Smooth muscle cell (in vitro differentiated cells): ENCODE measurements around the gene SSH2. TPM values are rescaled to one million over a fixed set of nuclear protein-coding genes. Genes with fewer than 3 reads are reported as not detected.
"Not testable (repeated sequence)": the region's sequence is repeated elsewhere in the genome, so short reads cannot be mapped to it uniquely, and the experiment has no call there.

Source experiments
- DNase-seq: peaks from one replicate; lab custom pipeline; 2025; ENCODE audit not compliant: unreplicated experiment; lab: John Stamatoyannopoulos, UW
- H2AFZ ChIP-seq: fragments of 200-600 bp; sonication (generic); 2 replicates; pipeline ENCODE4 v1.6.0; 2016; ENCODE audit warnings: antibody characterized with exemption, low read depth, mild to moderate bottlenecking
- H3F3A ChIP-seq: fragments of 200-600 bp; sonication (generic); 2 replicates; pipeline ENCODE4 v1.6.0; 2017; ENCODE audit warnings: antibody characterized with exemption, low read depth
- H3K27ac ChIP-seq: fragments of 200-600 bp; sonication (generic); 2 replicates; pipeline ENCODE4 v1.5.1; 2016; ENCODE audit warnings: low read depth, mild to moderate bottlenecking
- H3K27me3 ChIP-seq: fragments of 200-600 bp; sonication (generic); 2 replicates; pipeline ENCODE4 v1.6.1; 2016; ENCODE audit warnings: low read depth, mild to moderate bottlenecking
- H3K36me3 ChIP-seq: fragments of 200-600 bp; sonication (generic); 2 replicates; pipeline ENCODE4 v1.5.1; 2016; ENCODE audit warnings: low read depth
- H3K4me1 ChIP-seq: fragments of 200-600 bp; sonication (generic); 2 replicates; pipeline ENCODE4 v1.5.1; 2016; ENCODE audit warnings: low read depth
- H3K4me2 ChIP-seq: fragments of 200-600 bp; sonication (generic); 2 replicates; pipeline ENCODE4 v1.6.0; 2016; ENCODE audit warnings: mild to moderate bottlenecking
- H3K4me3 ChIP-seq: fragments of 200-600 bp; sonication (generic); 2 replicates; pipeline ENCODE4 v1.5.1; 2016; ENCODE audit warnings: mild to moderate bottlenecking
- H3K79me2 ChIP-seq: fragments of 200-600 bp; sonication (generic); 2 replicates; pipeline ENCODE4 v1.6.0; 2016; ENCODE audit warnings: low read depth, mild to moderate bottlenecking
- H3K9ac ChIP-seq: fragments of 200-600 bp; sonication (generic); 2 replicates; pipeline ENCODE4 v1.6.0; 2016; ENCODE audit warnings: low read depth
- H3K9me3 ChIP-seq: fragments of 200-600 bp; sonication (generic); replicated peaks from 2 replicates; pipeline ENCODE4 v1.5.1; 2016; ENCODE audit warnings: low read depth
- H4K20me1 ChIP-seq: fragments of 200-600 bp; sonication (generic); 2 replicates; pipeline ENCODE4 v1.6.0; 2016; ENCODE audit warnings: low read depth
- WGBS: methylation state at CpG from one replicate; pipeline ENCODE4 v1.1.7; 2016; ENCODE audit warnings: low lambda C conversion rate; 5-methylcytosine and 5-hydroxymethylcytosine counted together
- polyA plus RNA-seq: library from polyadenylated mRNA; unstranded; fragments of >200 nt; fragmentation: Nextera tagmentation; extraction: Ambion mirVana; gene quantifications from 2 replicates; pipeline ENCODE4 v1.2.1, GENCODE V29; 2016
- total RNA-seq: library from RNA; depleted of rRNA; stranded (reverse); fragments of >200 nt; gene quantifications from 2 replicates; pipeline ENCODE4 v1.2.3, GENCODE V29; 2014
- TF ChIP-seq, protein P1 (sequence below): fragments of 200-600 bp; sonication (generic); IDR thresholded peaks from 2 replicates; pipeline ENCODE4 v1.5.1; 2017; ENCODE audit warnings: borderline replicate concordance, mild to moderate bottlenecking, antibody characterized with exemption; ENCODE audit not compliant: insufficient read depth, poor library complexity, severe bottlenecking

SSH2 gene
- total and polyA plus RNA-seq, 2 experiments from 2014 or later: 9.7 to 10.4 TPM

DNA sequence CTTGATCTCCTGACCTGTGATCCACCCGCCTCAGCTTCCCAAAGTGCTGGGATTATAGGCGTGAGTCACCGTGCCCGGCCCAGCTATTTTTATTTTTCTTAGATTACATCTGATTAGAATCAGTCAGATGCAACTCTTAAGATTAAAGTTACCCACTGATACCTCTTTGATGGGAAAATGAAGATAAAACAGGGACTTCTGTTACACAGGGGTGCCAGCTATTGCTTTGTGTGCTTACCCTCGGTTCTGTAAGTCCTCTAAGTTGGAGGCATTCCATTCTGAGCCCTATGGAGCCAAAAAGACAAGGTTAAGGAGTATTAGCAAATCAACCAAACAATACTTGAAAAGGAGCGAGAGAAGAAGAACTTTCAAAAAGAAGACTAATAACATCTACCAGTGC, 274.7 kb downstream of the SSH2 start:
- Histone ChIP-seq H2AFZ (no peak overlapping the region), H3K27me3 (no peaks in the 10 kb centered on the region), H3K79me2 (no peaks in the 10 kb centered on the region), H3K36me3 (no peaks in the 10 kb centered on the region), H3K9me3 (no peaks in the 10 kb centered on the region), H3K4me2 (no peak overlapping the region), H3K4me1 (no peaks in the 10 kb centered on the region), H3F3A (no peaks in the 10 kb centered on the region), H3K9ac (no peak overlapping the region), H3K27ac (no peak overlapping the region), H4K20me1 (no peaks in the 10 kb centered on the region), H3K4me3 (no peak overlapping the region)
- TF ChIP-seq, protein P1, sequence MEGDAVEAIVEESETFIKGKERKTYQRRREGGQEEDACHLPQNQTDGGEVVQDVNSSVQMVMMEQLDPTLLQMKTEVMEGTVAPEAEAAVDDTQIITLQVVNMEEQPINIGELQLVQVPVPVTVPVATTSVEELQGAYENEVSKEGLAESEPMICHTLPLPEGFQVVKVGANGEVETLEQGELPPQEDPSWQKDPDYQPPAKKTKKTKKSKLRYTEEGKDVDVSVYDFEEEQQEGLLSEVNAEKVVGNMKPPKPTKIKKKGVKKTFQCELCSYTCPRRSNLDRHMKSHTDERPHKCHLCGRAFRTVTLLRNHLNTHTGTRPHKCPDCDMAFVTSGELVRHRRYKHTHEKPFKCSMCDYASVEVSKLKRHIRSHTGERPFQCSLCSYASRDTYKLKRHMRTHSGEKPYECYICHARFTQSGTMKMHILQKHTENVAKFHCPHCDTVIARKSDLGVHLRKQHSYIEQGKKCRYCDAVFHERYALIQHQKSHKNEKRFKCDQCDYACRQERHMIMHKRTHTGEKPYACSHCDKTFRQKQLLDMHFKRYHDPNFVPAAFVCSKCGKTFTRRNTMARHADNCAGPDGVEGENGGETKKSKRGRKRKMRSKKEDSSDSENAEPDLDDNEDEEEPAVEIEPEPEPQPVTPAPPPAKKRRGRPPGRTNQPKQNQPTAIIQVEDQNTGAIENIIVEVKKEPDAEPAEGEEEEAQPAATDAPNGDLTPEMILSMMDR: no peak
- WGBS: 82% methylated on average over 6 of the region's 6 CpGs
- DNase-seq: no peak

DNA sequence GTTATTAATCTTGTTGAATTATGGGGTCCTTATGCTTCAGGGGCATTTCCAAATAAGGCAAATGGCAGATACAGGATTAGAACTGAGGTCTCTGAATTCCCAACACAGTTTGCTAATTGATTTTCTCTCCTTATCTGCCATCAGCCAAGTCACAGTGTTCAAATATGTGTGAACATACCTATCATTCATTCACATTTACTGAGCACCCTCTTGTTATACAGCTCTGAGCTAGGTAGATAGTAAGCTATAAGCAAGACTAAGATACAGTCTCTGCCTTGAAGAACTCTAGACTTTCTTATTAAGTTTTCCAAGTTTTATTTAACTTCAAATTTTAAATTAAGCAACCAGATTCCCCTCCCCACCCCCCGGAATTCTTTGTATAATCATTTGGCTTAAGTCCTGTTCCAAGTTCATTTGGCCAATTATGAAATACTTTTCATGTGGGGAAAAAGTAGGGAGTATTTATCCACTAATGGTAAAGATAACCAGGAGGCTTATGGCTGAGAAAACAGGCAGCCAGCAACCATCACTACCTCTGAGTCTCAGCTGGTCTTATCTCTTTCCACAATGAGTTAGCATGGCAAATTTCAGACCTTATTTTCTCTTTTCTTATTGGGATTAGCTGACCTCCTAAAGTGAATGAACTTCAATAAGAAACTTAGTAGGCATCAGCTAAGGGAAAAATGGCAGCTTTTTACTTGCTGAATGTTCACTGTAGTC, 275.9 kb downstream of the SSH2 start:
- no peaks in the 10 kb centered on the region for H3F3A ChIP-seq
- no peak overlapping the region for H3K4me3 ChIP-seq
- H4K20me1 ChIP-seq: no peaks in the 10 kb centered on the region
- 88% methylated on average over 1 of the region's 1 CpG for WGBS
- no peaks in the 10 kb centered on the region for H3K9me3 ChIP-seq
- no peaks in the 10 kb centered on the region for H3K27me3 ChIP-seq
- H3K79me2 ChIP-seq: no peaks in the 10 kb centered on the region
- no peaks in the 10 kb centered on the region for H3K4me1 ChIP-seq
- H3K36me3 ChIP-seq: no peaks in the 10 kb centered on the region
- no peak overlapping the region for H3K4me2 ChIP-seq
- no peak overlapping the region for H2AFZ ChIP-seq
- no peak overlapping the region for H3K27ac ChIP-seq
- no peak for DNase-seq
- TF ChIP-seq, protein P1: no peak
- no peak overlapping the region for H3K9ac ChIP-seq

DNA sequence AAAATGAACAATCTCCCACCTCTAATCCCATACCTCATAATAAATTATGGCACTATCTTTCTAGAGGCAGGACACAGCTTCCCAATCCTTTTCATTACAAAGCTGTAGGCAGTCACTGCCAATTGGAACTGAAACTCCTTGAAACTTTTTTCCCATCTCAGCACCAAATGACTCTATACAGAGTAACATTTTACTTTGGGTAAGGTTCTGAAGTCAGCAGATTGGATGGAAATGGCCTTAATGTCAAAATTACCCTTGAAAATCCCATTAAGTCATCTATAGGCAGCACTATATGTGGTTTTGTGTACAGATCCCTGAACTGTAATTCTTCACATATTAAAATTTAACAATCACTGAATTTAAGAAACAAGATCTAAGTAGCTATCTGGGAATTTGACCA, 277.1 kb downstream of the SSH2 start:
- Histone ChIP-seq H3K79me2 (no peaks in the 10 kb centered on the region), H2AFZ (no peak overlapping the region), H3K4me1 (no peaks in the 10 kb centered on the region), H3K4me2 (no peak overlapping the region), H3K9ac (no peak overlapping the region), H3K36me3 (no peaks in the 10 kb centered on the region), H3K4me3 (no peak overlapping the region), H3K9me3 (no peaks in the 10 kb centered on the region), H3K27ac (no peak overlapping the region), H3K27me3 (no peaks in the 10 kb centered on the region), H3F3A (no peaks in the 10 kb centered on the region), H4K20me1 (no peaks in the 10 kb centered on the region)
- TF ChIP-seq, protein P1: no peak
- DNase-seq: no peak

DNA sequence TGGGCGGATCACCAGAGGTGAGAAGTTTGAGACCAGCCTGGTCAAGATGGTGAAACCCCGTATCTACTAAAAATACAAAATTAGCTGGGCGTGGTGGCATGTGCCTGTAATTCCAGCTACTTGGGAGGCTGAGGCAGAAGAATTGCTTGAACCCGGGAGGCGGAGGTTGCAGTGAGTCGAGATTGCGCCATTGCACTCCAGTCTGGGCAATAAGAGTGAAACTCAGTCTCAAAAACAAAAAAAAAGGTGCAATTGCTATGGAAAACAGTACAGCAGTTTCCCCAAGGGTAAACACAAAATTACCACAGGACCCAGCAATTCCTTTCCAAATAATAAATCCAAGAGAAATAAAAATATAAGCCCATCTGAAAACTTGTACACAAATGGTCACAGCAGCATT, 278.1 kb downstream of the SSH2 start:
- not testable (repeated sequence) for H3K79me2 ChIP-seq, H3K4me3 ChIP-seq, H3K36me3 ChIP-seq

More for the DNA sequence above, 278.1 kb downstream of the SSH2 start:
- not testable (repeated sequence) for DNase-seq, H3K9me3 ChIP-seq, H4K20me1 ChIP-seq, H3K4me1 ChIP-seq, H3K4me2 ChIP-seq, H3K27me3 ChIP-seq, H2AFZ ChIP-seq, H3K27ac ChIP-seq, H3F3A ChIP-seq, H3K9ac ChIP-seq
- WGBS: 98% methylated on average over 7 of the region's 7 CpGs
